Stimulated activated CD8-positive, alpha-beta memory T cell treated with anti-CD3 and anti-CD28 coated beads, Interleukin-7, amount 100 ng/mL, for 1 hour (primary cell): ENCODE data around the gene MRPS27.

Source experiments
- DNase-seq, 2 donors: peaks; one replicate each; pipeline ENCODE4 v3.0.0-alpha.2; 2020; ENCODE audit warnings: low read depth in 2 of 2

The MRPS27 gene

GRCh38 chr5:72319976-72320752, at the start of gene MRPS27, which contains the start of gene PTCD2:
Gene MRPS27, minus strand, starts transcription at chr5:72320240. Its CDS starts 19 bp downstream, at chr5:72320221.
Gene PTCD2, plus strand, starts transcription at chr5:72320373. Its CDS starts 10 bp downstream, at chr5:72320383.
- peak; percentile 81 to 82 for DNase-seq

GRCh38 chr5:72369711-72370110, 49.7 kb upstream of the MRPS27 start:
- DNase-seq, result no peak

- DNase-seq, result no peak
Observed at GRCh38 chr5:72369301-72369700, 49.3 kb upstream of the MRPS27 start.

GRCh38 chr5:72368271-72368670, 48.2 kb upstream of the MRPS27 start:
- DNase-seq, result no peak

GRCh38 chr5:72366324-72366976, 46.4 kb upstream of the MRPS27 start:
- DNase-seq, result peak in 1 of 2 donors; percentile 9

GRCh38 chr5:72364951-72365350, 44.9 kb upstream of the MRPS27 start:
- no peak for DNase-seq

GRCh38 chr5:72364171-72364570, 44.1 kb upstream of the MRPS27 start:
- no peak for DNase-seq

GRCh38 chr5:72363166-72363802, 43.2 kb upstream of the MRPS27 start:
- no peak for DNase-seq

GRCh38 chr5:72359886-72360285, 39.8 kb upstream of the MRPS27 start:
- no peak for DNase-seq

- DNase-seq, result no peak
Observed at GRCh38 chr5:72358925-72359324, 38.9 kb upstream of the MRPS27 start.

GRCh38 chr5:72356361-72356760, 36.3 kb upstream of the MRPS27 start:
- no peak for DNase-seq

GRCh38 chr5:72355706-72356299, 35.8 kb upstream of the MRPS27 start:
- no peak for DNase-seq

- DNase-seq, result no peak
Observed at GRCh38 chr5:72353046-72353445, 33.0 kb upstream of the MRPS27 start.

GRCh38 chr5:72352616-72353015, 32.6 kb upstream of the MRPS27 start:
- no peak for DNase-seq

- DNase-seq, result no peak
Observed at GRCh38 chr5:72351376-72351775, 31.3 kb upstream of the MRPS27 start.

- DNase-seq, result no peak
Observed at GRCh38 chr5:72347801-72348308, 27.8 kb upstream of the MRPS27 start.

GRCh38 chr5:72346398-72346797, 26.4 kb upstream of the MRPS27 start:
- no peak for DNase-seq

GRCh38 chr5:72338689-72339209, 18.7 kb upstream of the MRPS27 start:
- DNase-seq, result no peak

GRCh38 chr5:72337159-72337558, 17.1 kb upstream of the MRPS27 start:
- DNase-seq, result no peak

- DNase-seq, result no peak
Observed at GRCh38 chr5:72330712-72331111, 10.7 kb upstream of the MRPS27 start.

- DNase-seq, result no peak
Observed at GRCh38 chr5:72328172-72328571, 8.1 kb upstream of the MRPS27 start.

GRCh38 chr5:72326306-72326649, 6.2 kb upstream of the MRPS27 start:
- DNase-seq, result no peak
